ENCODE measurements around the gene DGKI.

GRCh38 chr7:137636376-137636775 is 210.4 kb downstream of the DGKI start:
- no peak for TF ChIP-seq CTCF (IDR thresholded peaks at IDR 0.05 in 4 of 5, conservative IDR thresholded peaks at IDR 0.05 in 1 of 5)
- TF ChIP-seq POLR2A (IDR thresholded peaks at IDR 0.05): no peak
